Smooth muscle cell (in vitro differentiated cells): ENCODE data around the gene PCIF1. TPM values are rescaled to one million over a fixed set of nuclear protein-coding genes. Genes with fewer than 3 reads are reported as not detected.

Experiments used
- DNase-seq: peaks from one replicate; lab custom pipeline; 2025; ENCODE audit not compliant: unreplicated experiment; lab: John Stamatoyannopoulos, UW
- H2AFZ ChIP-seq: fragments of 200-600 bp; sonication (generic); 2 replicates; pipeline ENCODE4 v1.6.0; 2016; ENCODE audit warnings: antibody characterized with exemption, low read depth, mild to moderate bottlenecking
- H3F3A ChIP-seq: fragments of 200-600 bp; sonication (generic); 2 replicates; pipeline ENCODE4 v1.6.0; 2017; ENCODE audit warnings: antibody characterized with exemption, low read depth
- H3K27ac ChIP-seq: fragments of 200-600 bp; sonication (generic); 2 replicates; pipeline ENCODE4 v1.5.1; 2016; ENCODE audit warnings: low read depth, mild to moderate bottlenecking
- H3K27me3 ChIP-seq: fragments of 200-600 bp; sonication (generic); 2 replicates; pipeline ENCODE4 v1.6.1; 2016; ENCODE audit warnings: low read depth, mild to moderate bottlenecking
- H3K36me3 ChIP-seq: fragments of 200-600 bp; sonication (generic); 2 replicates; pipeline ENCODE4 v1.5.1; 2016; ENCODE audit warnings: low read depth
- H3K4me1 ChIP-seq: fragments of 200-600 bp; sonication (generic); 2 replicates; pipeline ENCODE4 v1.5.1; 2016; ENCODE audit warnings: low read depth
- H3K4me2 ChIP-seq: fragments of 200-600 bp; sonication (generic); 2 replicates; pipeline ENCODE4 v1.6.0; 2016; ENCODE audit warnings: mild to moderate bottlenecking
- H3K4me3 ChIP-seq: fragments of 200-600 bp; sonication (generic); 2 replicates; pipeline ENCODE4 v1.5.1; 2016; ENCODE audit warnings: mild to moderate bottlenecking
- H3K79me2 ChIP-seq: fragments of 200-600 bp; sonication (generic); 2 replicates; pipeline ENCODE4 v1.6.0; 2016; ENCODE audit warnings: low read depth, mild to moderate bottlenecking
- H3K9ac ChIP-seq: fragments of 200-600 bp; sonication (generic); 2 replicates; pipeline ENCODE4 v1.6.0; 2016; ENCODE audit warnings: low read depth
- H3K9me3 ChIP-seq: fragments of 200-600 bp; sonication (generic); replicated peaks from 2 replicates; pipeline ENCODE4 v1.5.1; 2016; ENCODE audit warnings: low read depth
- H4K20me1 ChIP-seq: fragments of 200-600 bp; sonication (generic); 2 replicates; pipeline ENCODE4 v1.6.0; 2016; ENCODE audit warnings: low read depth
- WGBS: methylation state at CpG from one replicate; pipeline ENCODE4 v1.1.7; 2016; ENCODE audit warnings: low lambda C conversion rate; 5-methylcytosine and 5-hydroxymethylcytosine counted together
- polyA plus RNA-seq: library from polyadenylated mRNA; unstranded; fragments of >200 nt; fragmentation: Nextera tagmentation; extraction: Ambion mirVana; gene quantifications from 2 replicates; pipeline ENCODE4 v1.2.1, GENCODE V29; 2016
- total RNA-seq: library from RNA; depleted of rRNA; stranded (reverse); fragments of >200 nt; gene quantifications from 2 replicates; pipeline ENCODE4 v1.2.3, GENCODE V29; 2014
- TF ChIP-seq, protein P1 (sequence below): fragments of 200-600 bp; sonication (generic); IDR thresholded peaks from 2 replicates; pipeline ENCODE4 v1.5.1; 2017; ENCODE audit warnings: borderline replicate concordance, mild to moderate bottlenecking, antibody characterized with exemption; ENCODE audit not compliant: insufficient read depth, poor library complexity, severe bottlenecking

Gene PCIF1
- total and polyA plus RNA-seq, 2 experiments from 2014 or later = 13.5 to 38.9 TPM

DNA sequence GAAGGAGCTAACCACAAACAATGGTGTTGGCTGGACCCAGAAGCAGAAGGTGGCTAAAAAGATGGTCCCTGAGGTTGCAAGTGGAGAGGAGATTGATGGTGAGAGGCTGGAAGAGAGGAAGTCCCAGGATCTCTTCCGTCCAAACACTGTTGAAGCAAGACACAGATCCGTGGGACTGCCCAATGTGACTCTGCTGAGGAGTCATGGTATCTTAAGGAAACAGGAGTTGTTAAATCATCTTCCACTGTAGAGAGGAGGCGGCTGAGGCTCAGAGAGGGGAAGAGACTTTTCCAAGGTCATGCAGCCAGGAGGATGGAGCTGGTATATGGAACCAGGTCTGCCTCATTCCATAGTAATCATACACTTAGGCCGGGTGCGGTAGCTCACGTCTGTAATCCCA lies 41.6 kb downstream of the PCIF1 start:
- TF ChIP-seq, protein P1, sequence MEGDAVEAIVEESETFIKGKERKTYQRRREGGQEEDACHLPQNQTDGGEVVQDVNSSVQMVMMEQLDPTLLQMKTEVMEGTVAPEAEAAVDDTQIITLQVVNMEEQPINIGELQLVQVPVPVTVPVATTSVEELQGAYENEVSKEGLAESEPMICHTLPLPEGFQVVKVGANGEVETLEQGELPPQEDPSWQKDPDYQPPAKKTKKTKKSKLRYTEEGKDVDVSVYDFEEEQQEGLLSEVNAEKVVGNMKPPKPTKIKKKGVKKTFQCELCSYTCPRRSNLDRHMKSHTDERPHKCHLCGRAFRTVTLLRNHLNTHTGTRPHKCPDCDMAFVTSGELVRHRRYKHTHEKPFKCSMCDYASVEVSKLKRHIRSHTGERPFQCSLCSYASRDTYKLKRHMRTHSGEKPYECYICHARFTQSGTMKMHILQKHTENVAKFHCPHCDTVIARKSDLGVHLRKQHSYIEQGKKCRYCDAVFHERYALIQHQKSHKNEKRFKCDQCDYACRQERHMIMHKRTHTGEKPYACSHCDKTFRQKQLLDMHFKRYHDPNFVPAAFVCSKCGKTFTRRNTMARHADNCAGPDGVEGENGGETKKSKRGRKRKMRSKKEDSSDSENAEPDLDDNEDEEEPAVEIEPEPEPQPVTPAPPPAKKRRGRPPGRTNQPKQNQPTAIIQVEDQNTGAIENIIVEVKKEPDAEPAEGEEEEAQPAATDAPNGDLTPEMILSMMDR = no peak
- no peak for DNase-seq
- Histone ChIP-seq H3K9ac (no peak overlapping the region), H3K27ac (no peak overlapping the region), H3F3A (no peaks in the 10 kb centered on the region), H4K20me1 (no peaks in the 10 kb centered on the region), H3K4me3 (no peak overlapping the region), H3K79me2 (peaks cover 3% of the 10 kb centered on the region), H3K4me2 (no peak overlapping the region), H3K4me1 (peaks cover 1% of the 10 kb centered on the region), H2AFZ (no peak overlapping the region), H3K36me3 (no peaks in the 10 kb centered on the region), H3K27me3 (peaks cover 13% of the 10 kb centered on the region), H3K9me3 (no peaks in the 10 kb centered on the region)
- 82% methylated on average over 6 of the region's 6 CpGs for WGBS

DNA sequence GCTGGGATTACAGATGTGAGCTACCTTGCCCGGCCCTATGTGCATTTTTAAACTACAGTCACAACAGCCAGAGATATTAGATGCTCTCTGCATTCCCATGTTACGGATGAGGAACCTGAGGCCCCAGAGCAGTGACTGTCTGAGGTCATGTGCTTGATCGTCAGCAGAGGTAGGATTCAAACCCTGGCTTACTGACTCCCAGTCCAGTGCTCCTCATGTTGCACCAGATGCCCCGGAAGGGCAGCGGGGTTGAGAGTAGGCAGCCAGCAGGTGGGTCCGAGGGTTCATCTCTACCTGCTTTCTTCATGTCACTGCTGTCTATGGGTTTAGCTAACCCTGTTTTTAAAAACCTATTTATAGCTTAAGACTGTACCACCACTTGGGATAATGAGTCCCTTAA lies 46.8 kb downstream of the PCIF1 start:
- TF ChIP-seq, protein P1 = no peak
- no peaks in the 10 kb centered on the region for H3F3A ChIP-seq
- no peak overlapping the region for H3K27ac ChIP-seq
- DNase-seq = no peak
- no peaks in the 10 kb centered on the region for H3K36me3 ChIP-seq
- H3K4me1 ChIP-seq = no peaks in the 10 kb centered on the region
- H3K79me2 ChIP-seq = no peaks in the 10 kb centered on the region
- no peak overlapping the region for H2AFZ ChIP-seq
- H3K9ac ChIP-seq = no peak overlapping the region
- H4K20me1 ChIP-seq = no peaks in the 10 kb centered on the region
- peaks cover 13% of the 10 kb centered on the region for H3K27me3 ChIP-seq
- no peaks in the 10 kb centered on the region for H3K9me3 ChIP-seq
- WGBS = 96% methylated on average over 6 of the region's 6 CpGs
- no peak overlapping the region for H3K4me2 ChIP-seq
- H3K4me3 ChIP-seq = no peak overlapping the region

DNA sequence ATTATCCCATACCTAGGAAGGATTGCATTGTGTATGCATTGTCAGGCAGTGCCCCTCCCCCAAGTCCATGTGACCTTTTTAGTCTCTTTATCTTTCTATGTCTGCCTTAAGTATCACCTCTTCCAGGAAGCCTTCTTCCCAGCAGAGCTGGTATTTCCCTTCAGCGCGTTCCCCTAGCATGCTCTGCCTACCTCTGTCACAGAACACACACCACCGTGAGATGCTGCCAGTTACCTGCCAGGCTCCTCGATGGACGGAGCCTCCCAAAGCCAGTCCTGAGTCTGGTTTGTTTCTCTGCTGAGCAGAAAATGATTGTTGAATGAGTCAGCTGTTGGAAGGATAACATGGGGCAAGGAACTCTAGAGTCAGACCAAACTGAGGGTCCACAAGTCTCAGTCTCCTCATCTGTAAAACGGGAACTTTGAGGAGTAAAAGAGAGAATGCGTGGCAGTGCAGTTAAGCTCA lies 48.8 kb downstream of the PCIF1 start:
- H2AFZ ChIP-seq = no peak overlapping the region
- no peaks in the 10 kb centered on the region for H3K4me1 ChIP-seq
- no peaks in the 10 kb centered on the region for H3K9me3 ChIP-seq
- no peak for DNase-seq
- no peaks in the 10 kb centered on the region for H3K79me2 ChIP-seq
- WGBS = 49% methylated on average over 7 of the region's 7 CpGs
- peaks cover 6% of the 10 kb centered on the region for H3K27me3 ChIP-seq
- H3K4me2 ChIP-seq = no peak overlapping the region
- no peaks in the 10 kb centered on the region for H3K36me3 ChIP-seq
- H3K9ac ChIP-seq = no peak overlapping the region
- no peak overlapping the region for H3K4me3 ChIP-seq
- H3F3A ChIP-seq = no peaks in the 10 kb centered on the region
- TF ChIP-seq, protein P1 = no peak
- no peak overlapping the region for H3K27ac ChIP-seq
- no peaks in the 10 kb centered on the region for H4K20me1 ChIP-seq

DNA sequence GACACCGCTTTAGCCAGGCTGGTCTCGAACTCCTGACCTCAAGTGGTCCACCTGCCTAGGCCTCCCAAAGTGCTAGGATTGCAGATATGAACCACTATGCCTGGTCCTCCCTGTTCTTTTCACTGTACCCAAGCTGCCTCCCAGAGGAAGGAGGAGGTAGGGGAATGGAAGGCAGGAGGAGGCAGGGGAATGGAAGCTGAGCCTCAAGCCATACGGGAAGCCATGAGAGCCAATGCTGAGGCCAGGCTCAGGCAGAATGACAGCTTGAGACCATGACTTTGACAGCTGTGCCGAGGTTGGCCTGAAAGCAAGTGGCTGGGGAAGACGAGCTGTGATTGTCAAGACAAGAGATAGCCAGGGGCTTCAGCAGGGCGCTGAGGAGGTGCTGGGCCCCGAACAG lies 51.1 kb downstream of the PCIF1 start:
- Histone ChIP-seq H3K9me3 (no peaks in the 10 kb centered on the region), H3K27ac (no peak overlapping the region), H3K9ac (no peak overlapping the region), H3K36me3 (no peaks in the 10 kb centered on the region), H3K79me2 (no peaks in the 10 kb centered on the region), H3K27me3 (no peaks in the 10 kb centered on the region), H3K4me1 (no peaks in the 10 kb centered on the region), H3K4me3 (no peak overlapping the region), H3K4me2 (no peak overlapping the region), H2AFZ (no peak overlapping the region), H3F3A (no peaks in the 10 kb centered on the region), H4K20me1 (no peaks in the 10 kb centered on the region)
- no peak for DNase-seq
- TF ChIP-seq, protein P1 = no peak
- 76% methylated on average over 7 of the region's 7 CpGs for WGBS
